ENCODE measurements around the gene GATA2. TPM values are rescaled to one million over a fixed set of nuclear protein-coding genes. Genes with fewer than 3 reads are reported as not detected.

GATA2 gene
- total RNA-seq, 3 donors from 2014 or later: 1.6 to 10.1 (median 8.8) TPM

GRCh38 chr3:128524374-128525299 lies 31.6 kb upstream of the GATA2 start:
- ATAC-seq: no peak
- intact Hi-C loops (cut with DNase I, micrococcal nuclease): no loop called here
- Histone ChIP-seq H3K4me1 (ENCODE audit: low read depth) (no peaks in the 10 kb centered on the region), H3K4me3 (no peak overlapping the region), H3K9me3 (no peaks in the 10 kb centered on the region), H3K36me3 (ENCODE audit: low read depth) (no peaks in the 10 kb centered on the region)
- TF ChIP-seq CTCF (IDR thresholded peaks at IDR 0.05): no peak
- no peak for DNase-seq

- Histone ChIP-seq H3K4me3 (no peak overlapping the region), H3K9me3 (no peaks in the 10 kb centered on the region), H3K4me1 (ENCODE audit: low read depth) (no peaks in the 10 kb centered on the region), H3K36me3 (ENCODE audit: low read depth) (no peaks in the 10 kb centered on the region)
- DNase-seq (no peak), ATAC-seq (no peak)
- intact Hi-C loops (cut with DNase I, micrococcal nuclease): no loop called here
- no peak for TF ChIP-seq CTCF (IDR thresholded peaks at IDR 0.05)
These were observed 30.6 kb upstream of the GATA2 start for GRCh38 chr3:128523591-128523990.

GRCh38 chr3:128521715-128522114 lies 28.7 kb upstream of the GATA2 start:
- H3K4me3 ChIP-seq: no peak overlapping the region
- TF ChIP-seq CTCF (IDR thresholded peaks at IDR 0.05): no peak
- intact Hi-C loops (cut with DNase I, micrococcal nuclease): no loop called here
- DNase-seq (no peak), ATAC-seq (no peak)
- no peaks in the 10 kb centered on the region for H3K36me3 ChIP-seq (ENCODE audit: low read depth)
- H3K9me3 ChIP-seq: no peaks in the 10 kb centered on the region
- no peaks in the 10 kb centered on the region for H3K4me1 ChIP-seq (ENCODE audit: low read depth)

- no peaks in the 10 kb centered on the region for H3K36me3 ChIP-seq (ENCODE audit: low read depth)
- no peaks in the 10 kb centered on the region for H3K4me1 ChIP-seq (ENCODE audit: low read depth)
- H3K4me3 ChIP-seq: no peak overlapping the region
- intact Hi-C loops (cut with DNase I, micrococcal nuclease): no loop called here
- ATAC-seq: no peak
- no peak for TF ChIP-seq CTCF (IDR thresholded peaks at IDR 0.05)
- H3K9me3 ChIP-seq: peaks cover 5% of the 10 kb centered on the region
- DNase-seq: no peak
These were observed 25.8 kb upstream of the GATA2 start for GRCh38 chr3:128518587-128519490.

GRCh38 chr3:128517648-128518047 lies 24.6 kb upstream of the GATA2 start:
- DNase-seq (no peak), ATAC-seq (no peak)
- no peak overlapping the region for H3K4me3 ChIP-seq
- no peak for TF ChIP-seq CTCF (IDR thresholded peaks at IDR 0.05)
- no peaks in the 10 kb centered on the region for H3K36me3 ChIP-seq (ENCODE audit: low read depth)
- H3K4me1 ChIP-seq (ENCODE audit: low read depth): no peaks in the 10 kb centered on the region
- peaks cover 5% of the 10 kb centered on the region for H3K9me3 ChIP-seq
- intact Hi-C loops (cut with DNase I, micrococcal nuclease): no loop called here

All from mucosa of descending colon (tissue), 3 donors.